GM21390 (cell line): ENCODE measurements around the gene TUBG1.
"Not testable (repeated sequence)": the region's sequence is repeated elsewhere in the genome, so short reads cannot be mapped to it uniquely, and the experiment has no call there.

Experiments used
- ATAC-seq: cut with Tn5 transposase; IDR thresholded peaks from one replicate; pipeline ENCODE4 v1.9.1; 2021; ENCODE audit not compliant: unreplicated experiment

The TUBG1 gene

GRCh38 chr17:42578282-42578869, 31.1 kb upstream of the TUBG1 start:
- ATAC-seq: peak; percentile 50

DNA sequence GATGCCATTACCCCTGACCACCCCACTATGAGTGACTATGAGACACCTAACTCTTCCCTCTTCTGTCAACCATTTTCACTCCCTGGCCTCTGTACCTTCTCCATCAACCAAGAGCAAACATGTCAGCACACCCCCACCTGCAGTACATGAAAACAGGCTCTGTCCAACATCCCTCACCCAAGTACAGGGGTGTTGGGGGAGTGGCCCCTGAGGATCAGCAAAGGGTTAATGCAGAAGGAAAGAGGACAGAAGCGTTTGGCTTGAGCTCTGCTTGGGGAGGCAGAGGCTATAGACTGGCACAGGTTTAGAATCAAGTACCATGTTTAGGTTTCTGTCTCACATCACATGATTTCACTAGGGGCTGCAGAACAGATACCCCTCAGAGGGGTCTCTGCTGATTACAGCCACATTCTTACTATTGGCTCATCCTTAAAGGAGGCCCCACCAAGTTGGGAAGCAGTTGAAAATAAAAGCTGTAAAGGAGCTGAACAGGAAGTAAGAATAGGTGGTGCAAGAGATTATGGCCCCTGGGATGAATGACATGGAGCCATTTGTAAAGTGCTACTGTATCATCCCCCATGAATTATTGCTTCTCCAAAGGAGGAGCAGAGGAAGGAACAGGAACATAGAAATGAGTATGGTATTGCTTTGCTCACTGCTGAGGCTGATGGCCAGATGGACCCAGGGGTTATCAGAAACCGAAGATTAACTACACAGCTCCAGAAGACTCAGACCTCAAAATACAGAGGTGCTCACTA, 29.5 kb upstream of the TUBG1 start:
- ATAC-seq: no peak

DNA sequence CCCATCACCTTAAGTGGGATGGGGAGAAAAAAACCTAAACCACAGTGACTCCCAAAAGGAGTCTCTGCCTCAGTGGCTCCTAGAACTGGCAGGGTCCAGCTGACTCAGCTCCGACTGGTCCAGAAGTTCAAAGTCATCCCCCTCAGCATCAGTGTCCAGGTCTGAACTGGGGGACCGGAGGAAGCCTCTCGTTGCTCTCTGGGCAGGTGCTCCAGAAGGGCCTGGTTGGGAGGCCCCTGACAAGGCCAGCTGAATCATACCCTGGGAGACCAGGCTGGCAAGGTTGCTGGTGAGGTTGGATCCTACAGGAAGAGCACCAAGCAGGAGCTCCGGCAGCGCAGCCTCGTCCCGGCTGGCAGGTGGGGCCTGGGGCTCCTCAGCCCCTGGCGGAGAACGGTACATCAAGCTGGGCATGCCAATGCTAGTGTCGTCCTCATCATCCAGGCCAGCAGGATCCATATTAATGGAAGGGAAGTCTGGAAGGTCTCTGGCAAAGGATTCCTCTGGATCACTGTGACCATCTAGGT, 27.7 kb upstream of the TUBG1 start:
- no peak for ATAC-seq

DNA sequence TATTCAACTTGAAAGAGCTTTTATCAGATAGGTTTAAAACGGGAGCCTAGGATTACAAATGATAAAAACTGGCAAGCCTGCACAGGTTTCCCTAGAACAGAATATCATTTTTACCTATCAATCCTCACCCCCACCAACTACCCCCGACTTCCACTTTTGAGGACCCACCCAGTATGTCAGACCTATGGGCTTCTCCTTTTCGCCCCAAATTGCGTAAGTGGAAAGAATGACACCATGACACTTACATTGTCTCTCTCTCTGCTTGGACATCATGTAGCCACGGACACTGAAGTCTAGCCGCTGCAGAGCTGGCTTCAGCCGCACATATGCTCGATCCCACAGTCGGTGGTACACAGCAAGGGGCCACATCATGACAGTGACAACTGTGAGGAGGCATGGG, 24.6 kb upstream of the TUBG1 start:
- ATAC-seq: no peak

- ATAC-seq: no peak
Measured at GRCh38 chr17:42585353-42585752, 24.1 kb upstream of the TUBG1 start.

GRCh38 chr17:42586514-42587230, 22.8 kb upstream of the TUBG1 start:
- no peak for ATAC-seq

DNA sequence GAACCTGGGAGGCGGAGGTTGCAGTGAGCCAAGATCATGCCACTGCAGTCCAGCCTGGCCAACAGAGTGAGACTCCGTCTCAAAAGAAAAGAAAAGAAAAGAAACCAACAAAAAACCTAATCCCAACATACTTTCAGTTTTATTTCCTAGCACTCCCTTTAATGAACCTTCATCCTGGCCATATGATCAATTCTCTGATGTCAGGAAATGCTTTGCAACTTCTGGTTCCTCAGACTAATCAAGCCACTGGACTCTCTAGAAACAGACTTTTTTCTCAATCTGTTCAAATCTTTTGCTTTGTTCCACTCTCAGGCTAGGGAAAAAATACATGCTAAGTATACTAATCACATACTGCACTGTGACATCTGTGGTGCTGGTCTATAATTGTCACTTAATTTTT, 18.6 kb upstream of the TUBG1 start:
- ATAC-seq: no peak

- ATAC-seq: no peak
Measured at GRCh38 chr17:42591411-42591810, 18.1 kb upstream of the TUBG1 start.

DNA sequence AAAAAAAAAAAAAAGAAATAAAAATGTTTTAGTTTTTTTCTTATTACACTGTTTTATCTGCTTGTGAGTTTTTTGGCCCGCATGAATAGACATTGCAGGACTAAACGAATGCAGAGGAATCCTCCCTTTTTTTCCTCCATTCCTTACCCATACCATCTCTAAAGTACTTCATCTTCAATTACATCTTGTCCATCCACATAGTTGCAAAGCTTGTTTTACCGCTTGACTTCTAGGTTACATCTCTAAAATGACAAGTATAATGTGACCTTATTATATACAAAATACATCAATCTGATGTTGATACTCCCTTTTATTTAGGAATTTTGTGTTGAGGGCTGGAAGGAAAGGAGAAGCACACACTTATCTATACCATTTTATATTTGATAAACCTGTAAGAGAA, 13.1 kb upstream of the TUBG1 start:
- ATAC-seq: no peak

- ATAC-seq: no peak
Measured at GRCh38 chr17:42598905-42599304, 10.6 kb upstream of the TUBG1 start.

DNA sequence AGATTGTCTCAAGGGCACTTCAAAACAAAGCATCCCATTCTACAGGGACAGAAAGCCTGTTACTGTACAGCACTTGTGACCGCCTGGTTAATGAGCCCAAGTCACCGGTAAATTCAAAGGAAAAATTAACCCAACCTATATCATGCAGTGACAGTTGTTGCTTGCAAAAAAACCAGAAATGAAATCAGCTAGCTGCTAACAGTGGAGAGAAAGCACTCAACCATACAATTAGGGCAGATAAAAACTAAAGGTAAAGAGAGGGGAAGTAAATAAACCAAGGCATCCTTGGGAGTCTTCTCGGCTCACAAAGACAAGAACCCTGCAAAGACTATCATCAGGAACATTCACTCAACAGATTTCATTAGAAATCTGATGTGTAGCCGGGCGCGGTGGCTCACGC, 6.2 kb upstream of the TUBG1 start:
- ATAC-seq: no peak

DNA sequence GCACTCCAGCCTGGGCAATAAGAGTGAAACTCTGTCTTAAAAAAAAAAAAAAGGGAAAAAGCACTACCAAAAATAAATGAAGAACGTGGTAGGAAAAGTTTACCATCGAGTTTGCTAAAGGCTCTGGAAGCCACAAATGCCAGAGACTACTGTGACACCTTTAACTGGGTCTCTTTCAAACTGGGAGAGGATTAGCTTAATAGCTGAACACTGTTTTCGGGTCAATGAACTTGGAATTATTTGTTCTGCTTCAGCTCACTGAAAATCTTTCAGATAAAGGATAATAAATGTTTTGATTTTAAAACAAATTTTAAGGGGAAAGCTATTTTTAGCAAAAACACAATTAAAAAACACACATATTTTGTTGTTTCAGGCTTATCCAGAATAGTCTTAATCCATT, 1.7 kb upstream of the TUBG1 start:
- ATAC-seq: no peak

DNA sequence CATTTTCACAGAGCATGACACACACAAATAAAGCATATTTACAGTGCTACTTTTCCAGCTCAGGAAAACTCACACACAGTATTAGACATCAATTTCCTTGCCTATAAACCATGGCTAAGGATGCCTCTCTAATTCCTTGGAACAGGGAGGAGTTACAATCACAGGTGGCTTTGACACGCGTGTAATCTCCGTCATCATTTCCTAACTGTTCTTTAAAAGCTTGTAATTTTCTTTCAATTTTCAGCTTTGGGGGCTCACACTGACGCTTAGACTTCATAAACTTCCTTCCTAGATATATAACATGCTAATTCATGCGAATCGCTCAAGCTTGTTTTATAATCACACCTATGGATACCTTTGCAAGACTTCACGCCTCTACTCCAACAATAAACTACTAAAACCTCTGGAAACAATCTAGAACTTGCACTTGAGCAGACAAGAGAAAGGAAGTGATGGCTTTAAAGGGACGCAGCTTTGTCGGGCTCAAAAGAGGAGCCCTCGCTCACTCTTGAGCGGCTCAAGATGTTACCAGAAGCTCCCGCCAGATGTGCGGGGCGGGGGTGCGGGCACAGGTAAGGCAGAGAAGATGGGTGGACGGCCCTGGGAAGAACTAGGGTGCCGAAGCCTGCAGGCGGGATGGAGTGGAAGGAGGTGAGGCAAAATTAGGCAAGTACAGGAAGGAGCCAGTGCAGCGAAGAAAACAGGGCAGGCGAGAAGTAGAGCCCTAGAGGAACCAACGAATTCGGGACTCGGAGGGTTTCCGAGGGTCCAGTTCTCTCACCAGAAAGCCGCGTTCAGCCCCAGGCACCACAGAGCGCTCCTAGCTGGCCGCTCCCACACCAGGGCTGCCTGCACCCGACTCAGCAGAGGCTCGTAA, 940 bp upstream of the TUBG1 start:
- ATAC-seq: peak; percentile 20

- not testable (repeated sequence) for ATAC-seq
Measured at GRCh38 chr17:42609814-42610801, 625 bp downstream of the TUBG1 start.

- no peak for ATAC-seq
Measured at GRCh38 chr17:42612013-42612412, 2.5 kb downstream of the TUBG1 start.

DNA sequence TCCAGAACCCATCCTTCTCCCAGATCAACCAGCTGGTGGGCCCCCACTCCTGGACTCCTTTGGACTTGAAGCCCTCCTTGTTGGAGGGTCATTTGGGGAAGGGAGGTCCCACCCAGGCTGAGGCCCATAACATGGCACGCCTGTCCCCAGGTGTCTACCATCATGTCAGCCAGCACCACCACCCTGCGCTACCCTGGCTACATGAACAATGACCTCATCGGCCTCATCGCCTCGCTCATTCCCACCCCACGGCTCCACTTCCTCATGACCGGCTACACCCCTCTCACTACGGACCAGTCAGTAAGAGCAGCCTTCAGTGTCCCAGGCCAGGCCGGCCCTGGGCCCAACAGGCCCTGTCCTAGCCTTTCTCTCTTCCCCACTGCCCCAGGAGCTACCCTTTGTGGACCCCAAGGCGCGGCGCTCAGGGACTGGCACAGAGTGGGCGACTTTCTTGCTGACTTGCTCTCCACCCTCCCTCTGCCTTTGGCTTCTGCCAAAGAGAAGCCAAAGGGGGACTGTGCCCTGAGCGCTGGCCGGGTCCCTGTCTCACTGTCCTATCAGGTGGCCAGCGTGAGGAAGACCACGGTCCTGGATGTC, 4.3 kb downstream of the TUBG1 start:
- ATAC-seq: no peak

GRCh38 chr17:42617956-42618431, 8.5 kb downstream of the TUBG1 start:
- peak; percentile 25 for ATAC-seq

- peak; percentile 74 for ATAC-seq
Measured at GRCh38 chr17:42618442-42619150, 9.1 kb downstream of the TUBG1 start.

DNA sequence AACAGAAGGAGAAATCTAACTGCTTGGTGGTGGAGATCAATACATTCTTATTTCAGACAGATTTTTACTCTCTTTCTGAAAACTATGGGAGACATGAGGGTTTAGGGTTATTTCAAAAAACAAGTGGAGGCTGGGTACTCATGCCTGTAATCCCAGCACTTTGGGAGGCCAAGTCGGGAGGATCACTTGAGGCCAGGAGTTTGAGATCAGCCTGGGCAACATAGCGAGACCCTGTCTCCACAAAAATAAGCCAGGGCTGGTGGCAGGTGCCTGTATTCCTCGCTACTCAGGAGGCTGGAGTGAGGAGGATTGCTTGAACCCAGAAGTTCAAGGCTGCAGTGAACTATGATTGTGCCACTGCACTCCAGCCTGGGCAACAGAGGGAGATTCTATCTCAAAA, 12.5 kb downstream of the TUBG1 start:
- ATAC-seq: not testable (repeated sequence)
